SK-N-MC (cell line): ENCODE results near the gene NCAPD2.
"Not testable (repeated sequence)": the region's sequence is repeated elsewhere in the genome, so short reads cannot be mapped to it uniquely, and the experiment has no call there.

Source experiments
- DNase-seq: peaks from one replicate; pipeline ENCODE4 v3.0.0-alpha.2; 2011; ENCODE audit warnings: low read depth, low spot score
- H3K27ac ChIP-seq: fragments of 200-600 bp; sonication (generic); 2 replicates; pipeline ENCODE4 v1.5.1; 2016; ENCODE audit warnings: mixed run types
- H3K36me3 ChIP-seq: fragments of 200-600 bp; sonication (generic); 2 replicates; pipeline ENCODE4 v1.6.1; 2017; ENCODE audit warnings: antibody characterized with exemption, low read length, mixed read lengths; ENCODE audit not compliant: insufficient read depth
- H3K4me3 ChIP-seq: fragments of 200-600 bp; sonication (generic); 2 replicates; pipeline ENCODE4 v1.5.1; 2016
- H3K9ac ChIP-seq: fragments of 200-600 bp; sonication (generic); 2 replicates; pipeline ENCODE4 v1.8.0; 2017; ENCODE audit warnings: mixed run types, mixed read lengths; ENCODE audit not compliant: insufficient read length
- H3K9me3 ChIP-seq: fragments of 200-600 bp; sonication (generic); 2 replicates; pipeline ENCODE4 v1.6.1; 2017; ENCODE audit warnings: low read depth, mild to moderate bottlenecking, antibody characterized with exemption, low read length, moderate library complexity, mixed read lengths
- EZH2 ChIP-seq: fragments of 200-600 bp; sonication (generic); IDR thresholded peaks from one replicate; pipeline ENCODE4 v1.6.1; 2017; ENCODE audit warnings: antibody characterized with exemption
- FOXP2 ChIP-seq: optimal IDR thresholded peaks from 2 replicates; pipeline ENCODE3; 2011; ENCODE audit warnings: mild to moderate bottlenecking, moderate library complexity; ENCODE audit not compliant: insufficient read depth; ENCODE audit errors: extremely low read length, control extremely low read depth
- POLR2AphosphoS5 ChIP-seq: IDR thresholded peaks from 2 replicates; pipeline ENCODE4 v1.6.1; 2012; ENCODE audit warnings: mild to moderate bottlenecking, low read depth, low read length, borderline replicate concordance

The NCAPD2 gene

GRCh38 chr12:6469092-6469491, 24.8 kb upstream of the NCAPD2 start:
- TF ChIP-seq EZH2 (no peak), POLR2AphosphoS5 (no peak), FOXP2 (no peak)
- no peaks in the 10 kb centered on the region for H3K9me3 ChIP-seq
- DNase-seq, result no peak
- H3K4me3 ChIP-seq, result peak overlapping the region; percentile 89
- H3K27ac ChIP-seq, result no peak overlapping the region
- H3K36me3 ChIP-seq, result peaks cover 6% of the 10 kb centered on the region
- no peak overlapping the region for H3K9ac ChIP-seq

GRCh38 chr12:6469609-6470374, 24.1 kb upstream of the NCAPD2 start:
- H3K9me3 ChIP-seq, result no peaks in the 10 kb centered on the region
- H3K4me3 ChIP-seq, result peak overlapping the region; percentile 89
- H3K36me3 ChIP-seq, result peaks cover 3% of the 10 kb centered on the region
- DNase-seq, result no peak
- H3K9ac ChIP-seq, result peak overlapping the region; percentile 80
- H3K27ac ChIP-seq, result no peak overlapping the region
- TF ChIP-seq POLR2AphosphoS5 (no peak), FOXP2 (no peak), EZH2 (no peak)

- TF ChIP-seq FOXP2 (no peak), POLR2AphosphoS5 (peak; percentile 98)
- H3K9ac ChIP-seq, result peak within 1 kb of the TSS; percentile 80
- H3K36me3 ChIP-seq, result no peaks in the 10 kb centered on the region
- peak within 1 kb of the TSS; percentile 62; the same call in 1 of the 2 replicates for H3K27ac ChIP-seq
- peak; percentile 71 for DNase-seq
- no peaks in the 10 kb centered on the region for H3K9me3 ChIP-seq
- peak within 1 kb of the TSS; percentile 89 for H3K4me3 ChIP-seq
These were observed 23.3 kb upstream of the NCAPD2 start, which contains the start of gene VAMP1 for GRCh38 chr12:6470375-6471163. TSS of gene VAMP1 (minus strand) at chr12:6470677. CDS start at chr12:6470531, 146 bp downstream.

GRCh38 chr12:6471989-6472360, 21.9 kb upstream of the NCAPD2 start:
- Histone ChIP-seq H3K9ac (no peak overlapping the region), H3K9me3 (no peaks in the 10 kb centered on the region), H3K36me3 (no peaks in the 10 kb centered on the region), H3K27ac (no peak overlapping the region), H3K4me3 (no peak overlapping the region)
- TF ChIP-seq FOXP2 (no peak), POLR2AphosphoS5 (no peak), EZH2 (no peak)
- no peak for DNase-seq

- H3K9me3 ChIP-seq, result no peaks in the 10 kb centered on the region
- no peaks in the 10 kb centered on the region for H3K36me3 ChIP-seq
- H3K9ac ChIP-seq, result no peak overlapping the region
- no peak for DNase-seq
- no peak overlapping the region for H3K4me3 ChIP-seq
- H3K27ac ChIP-seq, result no peak overlapping the region
- TF ChIP-seq FOXP2 (no peak), POLR2AphosphoS5 (no peak), EZH2 (no peak)
These were observed 21.4 kb upstream of the NCAPD2 start for GRCh38 chr12:6472491-6472890.

- H3K9me3 ChIP-seq, DNase-seq, H3K4me3 ChIP-seq, H3K9ac ChIP-seq, H3K27ac ChIP-seq, H3K36me3 ChIP-seq: not testable (repeated sequence)
These were observed 18.5 kb upstream of the NCAPD2 start for GRCh38 chr12:6475233-6475975.

- no peak for DNase-seq
These were observed 17.4 kb upstream of the NCAPD2 start for GRCh38 chr12:6476489-6476888.

GRCh38 chr12:6477601-6478377, 16.1 kb upstream of the NCAPD2 start:
- DNase-seq, H3K27ac ChIP-seq, H3K36me3 ChIP-seq, H3K9me3 ChIP-seq, H3K9ac ChIP-seq, H3K4me3 ChIP-seq: not testable (repeated sequence)

More at GRCh38 chr12:6476489-6476888, 17.4 kb upstream of the NCAPD2 start:
- H3K9ac ChIP-seq, result peak overlapping the region; percentile 59
- no peak for TF ChIP-seq FOXP2
- no peak for TF ChIP-seq POLR2AphosphoS5
- TF ChIP-seq EZH2, result no peak
- H3K9me3 ChIP-seq, result no peaks in the 10 kb centered on the region
- H3K27ac ChIP-seq, result peak overlapping the region; percentile 78
- no peaks in the 10 kb centered on the region for H3K36me3 ChIP-seq
- H3K4me3 ChIP-seq, result peak overlapping the region; percentile 44; the same call in 1 of the 2 replicates
